OCI-LY1 (cell line): ENCODE measurements around the gene GMPS.

Experiments
- EZH2 ChIP-seq: fragments of 200-600 bp; sonication (generic), shearing (Covaris generic); IDR thresholded peaks from 2 replicates; pipeline ENCODE4 v1.8.0; 2017; ENCODE audit warnings: borderline replicate concordance, mixed run types, mild to moderate bottlenecking, antibody characterized with exemption, low read length, moderate library complexity, mixed read lengths
- TF ChIP-seq, protein P1 (sequence below): fragments of 200-600 bp; sonication (generic), shearing (Covaris generic); IDR thresholded peaks from 2 replicates; pipeline ENCODE4 v1.5.1; 2017; ENCODE audit warnings: mild to moderate bottlenecking, antibody characterized with exemption, low read length, moderate library complexity, mixed read lengths

- TF ChIP-seq, protein P1, sequence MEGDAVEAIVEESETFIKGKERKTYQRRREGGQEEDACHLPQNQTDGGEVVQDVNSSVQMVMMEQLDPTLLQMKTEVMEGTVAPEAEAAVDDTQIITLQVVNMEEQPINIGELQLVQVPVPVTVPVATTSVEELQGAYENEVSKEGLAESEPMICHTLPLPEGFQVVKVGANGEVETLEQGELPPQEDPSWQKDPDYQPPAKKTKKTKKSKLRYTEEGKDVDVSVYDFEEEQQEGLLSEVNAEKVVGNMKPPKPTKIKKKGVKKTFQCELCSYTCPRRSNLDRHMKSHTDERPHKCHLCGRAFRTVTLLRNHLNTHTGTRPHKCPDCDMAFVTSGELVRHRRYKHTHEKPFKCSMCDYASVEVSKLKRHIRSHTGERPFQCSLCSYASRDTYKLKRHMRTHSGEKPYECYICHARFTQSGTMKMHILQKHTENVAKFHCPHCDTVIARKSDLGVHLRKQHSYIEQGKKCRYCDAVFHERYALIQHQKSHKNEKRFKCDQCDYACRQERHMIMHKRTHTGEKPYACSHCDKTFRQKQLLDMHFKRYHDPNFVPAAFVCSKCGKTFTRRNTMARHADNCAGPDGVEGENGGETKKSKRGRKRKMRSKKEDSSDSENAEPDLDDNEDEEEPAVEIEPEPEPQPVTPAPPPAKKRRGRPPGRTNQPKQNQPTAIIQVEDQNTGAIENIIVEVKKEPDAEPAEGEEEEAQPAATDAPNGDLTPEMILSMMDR, result no peak
- TF ChIP-seq EZH2, result no peak
Observed at GRCh38 chr3:155958676-155959075, 88.2 kb downstream of the GMPS start.
